Esophagus muscularis mucosa (tissue), 4 donors: ENCODE results near the gene DDX39B. TPM values are rescaled to one million over a fixed set of nuclear protein-coding genes. Genes with fewer than 3 reads are reported as not detected.

Experiments
- DNase-seq: peaks from one replicate; pipeline ENCODE4 v3.0.0-alpha.2; 2017; ENCODE audit errors: extremely low spot score
- H3K27ac ChIP-seq, 4 donors: fragments of 200-600 bp; sonication (generic); replicated peaks in 1 of 4; 1 replicate in 3 of 4; 2 replicates in 1 of 4; pipeline ENCODE4 v1.5.1; 2016 to 2019; ENCODE audit warnings: mild to moderate bottlenecking in 1 of 4
- H3K27me3 ChIP-seq, 4 donors: fragments of 200-600 bp; sonication (generic); one replicate each; pipeline versions ENCODE4 v1.5.1 to v1.6.0; 2016 to 2019
- H3K36me3 ChIP-seq, 4 donors: fragments of 200-600 bp; sonication (generic); one replicate each; pipeline ENCODE4 v1.5.1; 2016 to 2019
- H3K4me1 ChIP-seq, 4 donors: fragments of 200-600 bp; sonication (generic); one replicate each; pipeline ENCODE4 v1.5.1; 2016 to 2019
- H3K4me3 ChIP-seq, 4 donors: fragments of 200-600 bp; sonication (generic); 1 replicate in 2 of 4; 2 replicates in 2 of 4; pipeline ENCODE4 v1.5.1; 2016 to 2019; ENCODE audit warnings: mild to moderate bottlenecking in 4 of 4, moderate library complexity in 1 of 4
- H3K9me3 ChIP-seq, 4 donors: fragments of 200-600 bp; sonication (generic); 1 replicate in 3 of 4; 2 replicates in 1 of 4; pipeline ENCODE4 v1.5.1; 2016 to 2019
- EP300 ChIP-seq: sonication (generic); formaldehyde crosslinking; IDR thresholded peaks from one replicate; pipeline ENCODE4 v1.6.1; 2017; ENCODE audit warnings: antibody characterized with exemption
- POLR2A ChIP-seq: fragments of 450-650 bp; IDR thresholded peaks from one replicate; pipeline ENCODE4 v1.6.1; 2017; ENCODE audit warnings: antibody characterized with exemption, moderate library complexity, mild to moderate bottlenecking, low read depth
- POLR2AphosphoS5 ChIP-seq, 2 donors: sonication (generic); formaldehyde crosslinking; IDR thresholded peaks; one replicate each; pipeline ENCODE4 v1.6.1; 2017; ENCODE audit warnings: antibody characterized with exemption in 2 of 2
- WGBS: methylation state at CpG from one replicate; pipeline ENCODE4 v1.1.5; 2018; 5-methylcytosine and 5-hydroxymethylcytosine counted together
- intact Hi-C: fragments of 100-400 bp; cut with DNase I; formaldehyde crosslinking; loops from one replicate; pipeline ENCODE4 v1.15.1; 2023
- total RNA-seq, 4 donors: library from RNA; depleted of rRNA; stranded (reverse); fragments of >200 nt; gene quantifications; one replicate each; pipeline versions ENCODE4 v1.1.0 to v1.2.1, GENCODE V29; 2016
- TF ChIP-seq, protein P1 (sequence below), 3 experiments: fragments of 200-600 bp in 2 of 3; fragments of 450-650 bp in 1 of 3; sonication (generic) in 2 of 3; IDR thresholded peaks; one replicate each; pipeline ENCODE4 v1.5.1; 2017 to 2019; ENCODE audit warnings: antibody characterized with exemption in 3 of 3, mild to moderate bottlenecking in 2 of 3, moderate library complexity in 1 of 3

DDX39B gene
- total RNA-seq, 4 donors from 2014 or later: 186 to 257 (median 213) TPM

DNA sequence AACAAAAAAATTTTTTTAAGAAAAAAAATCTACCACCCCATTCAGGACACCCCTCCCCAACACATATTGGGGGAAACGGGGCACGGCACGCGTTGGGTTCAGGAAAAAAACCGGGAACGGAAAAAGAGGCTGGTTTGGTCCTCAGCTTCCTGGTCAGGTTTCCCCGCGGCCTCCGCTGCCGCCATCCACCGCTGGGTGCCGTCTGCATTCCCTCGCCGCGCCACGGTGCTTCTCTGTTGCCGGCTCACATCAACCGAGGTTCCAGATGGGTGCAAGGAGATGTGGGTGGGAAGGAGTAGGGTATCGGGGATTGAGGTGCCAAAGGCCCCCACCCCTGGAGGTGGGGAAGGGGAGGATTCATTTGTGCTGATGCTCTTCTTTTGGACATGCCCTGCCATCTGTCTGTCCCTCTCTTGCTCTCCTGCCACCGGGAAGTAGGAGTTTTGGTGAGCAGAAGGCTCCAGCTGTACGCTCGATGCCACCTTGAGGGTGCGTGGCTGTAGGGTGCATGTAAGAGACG lies 7.2 kb downstream of the DDX39B start:
- Histone ChIP-seq H3K27ac (no peak overlapping the region), H3K4me3 (no peak overlapping the region), H3K4me1 (peaks cover 16 to 37% (median 31%) of the 10 kb centered on the region in 4 donors), H3K27me3 (no peaks in the 10 kb centered on the region), H3K9me3 (no peaks in the 10 kb centered on the region), H3K36me3 (peaks cover 76 to 100% (median 99%) of the 10 kb centered on the region in 4 donors)
- no peak for DNase-seq
- 87% methylated on average over 24 of the region's 24 CpGs for WGBS
- intact Hi-C loops: no loop called here
- TF ChIP-seq, protein P1, sequence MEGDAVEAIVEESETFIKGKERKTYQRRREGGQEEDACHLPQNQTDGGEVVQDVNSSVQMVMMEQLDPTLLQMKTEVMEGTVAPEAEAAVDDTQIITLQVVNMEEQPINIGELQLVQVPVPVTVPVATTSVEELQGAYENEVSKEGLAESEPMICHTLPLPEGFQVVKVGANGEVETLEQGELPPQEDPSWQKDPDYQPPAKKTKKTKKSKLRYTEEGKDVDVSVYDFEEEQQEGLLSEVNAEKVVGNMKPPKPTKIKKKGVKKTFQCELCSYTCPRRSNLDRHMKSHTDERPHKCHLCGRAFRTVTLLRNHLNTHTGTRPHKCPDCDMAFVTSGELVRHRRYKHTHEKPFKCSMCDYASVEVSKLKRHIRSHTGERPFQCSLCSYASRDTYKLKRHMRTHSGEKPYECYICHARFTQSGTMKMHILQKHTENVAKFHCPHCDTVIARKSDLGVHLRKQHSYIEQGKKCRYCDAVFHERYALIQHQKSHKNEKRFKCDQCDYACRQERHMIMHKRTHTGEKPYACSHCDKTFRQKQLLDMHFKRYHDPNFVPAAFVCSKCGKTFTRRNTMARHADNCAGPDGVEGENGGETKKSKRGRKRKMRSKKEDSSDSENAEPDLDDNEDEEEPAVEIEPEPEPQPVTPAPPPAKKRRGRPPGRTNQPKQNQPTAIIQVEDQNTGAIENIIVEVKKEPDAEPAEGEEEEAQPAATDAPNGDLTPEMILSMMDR (IDR thresholded peaks at IDR 0.05): no peak

DNA sequence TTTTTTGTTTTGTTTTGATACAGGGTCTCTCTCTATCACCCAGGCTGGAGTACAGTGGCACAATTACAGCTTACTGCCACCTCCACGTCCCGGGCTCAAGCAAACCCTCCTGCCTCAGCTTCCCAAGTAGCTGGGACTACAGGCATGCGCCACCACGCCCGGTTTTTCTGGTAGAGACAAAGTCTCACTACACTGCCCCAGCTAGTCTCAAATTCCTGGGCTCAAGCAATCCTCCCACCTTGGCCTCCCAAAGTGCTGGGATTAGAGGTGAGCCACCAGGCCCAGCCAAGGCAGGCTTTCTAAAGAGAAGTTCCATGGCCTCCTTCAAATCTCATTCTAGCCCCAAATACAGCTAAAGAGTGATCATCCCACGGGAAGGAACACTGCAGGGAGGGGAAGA lies 7.8 kb downstream of the DDX39B start:
- Histone ChIP-seq H3K9me3 (no peaks in the 10 kb centered on the region), H3K27ac (no peak overlapping the region), H3K4me3 (no peak overlapping the region), H3K36me3 (peaks cover 74 to 99% (median 97%) of the 10 kb centered on the region in 4 donors), H3K27me3 (no peaks in the 10 kb centered on the region), H3K4me1 (peaks cover 10 to 31% (median 25%) of the 10 kb centered on the region in 4 donors)
- intact Hi-C loops: no loop called here
- DNase-seq: no peak
- 73% methylated on average over 6 of the region's 6 CpGs for WGBS
- no peak for TF ChIP-seq POLR2AphosphoS5 (IDR thresholded peaks at IDR 0.05)
- TF ChIP-seq, protein P1 (IDR thresholded peaks at IDR 0.05): no peak
- no peak for TF ChIP-seq EP300
- no peak for TF ChIP-seq POLR2A

DNA sequence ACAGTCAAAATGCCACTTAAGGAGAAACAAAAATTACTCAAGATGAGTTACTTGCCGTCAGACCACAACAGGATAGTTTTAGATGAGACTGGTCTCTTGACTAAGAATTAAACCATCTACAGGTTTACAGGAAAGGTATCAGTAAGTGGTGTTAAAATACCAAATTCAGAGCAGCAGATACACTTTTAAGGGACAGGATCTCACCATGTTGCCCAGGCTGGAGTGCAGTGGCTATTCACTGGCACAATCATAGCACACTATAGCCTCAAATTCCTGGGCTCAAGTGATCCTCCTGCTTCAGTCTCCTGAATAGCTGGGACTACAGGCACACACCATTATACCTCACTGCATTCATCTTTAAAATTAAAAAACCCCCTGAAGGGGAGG lies 8.4 kb downstream of the DDX39B start:
- intact Hi-C loops: no loop called here
- H3K27me3 ChIP-seq: no peaks in the 10 kb centered on the region
- WGBS: 87% methylated on average over 1 of the region's 1 CpG

DNA sequence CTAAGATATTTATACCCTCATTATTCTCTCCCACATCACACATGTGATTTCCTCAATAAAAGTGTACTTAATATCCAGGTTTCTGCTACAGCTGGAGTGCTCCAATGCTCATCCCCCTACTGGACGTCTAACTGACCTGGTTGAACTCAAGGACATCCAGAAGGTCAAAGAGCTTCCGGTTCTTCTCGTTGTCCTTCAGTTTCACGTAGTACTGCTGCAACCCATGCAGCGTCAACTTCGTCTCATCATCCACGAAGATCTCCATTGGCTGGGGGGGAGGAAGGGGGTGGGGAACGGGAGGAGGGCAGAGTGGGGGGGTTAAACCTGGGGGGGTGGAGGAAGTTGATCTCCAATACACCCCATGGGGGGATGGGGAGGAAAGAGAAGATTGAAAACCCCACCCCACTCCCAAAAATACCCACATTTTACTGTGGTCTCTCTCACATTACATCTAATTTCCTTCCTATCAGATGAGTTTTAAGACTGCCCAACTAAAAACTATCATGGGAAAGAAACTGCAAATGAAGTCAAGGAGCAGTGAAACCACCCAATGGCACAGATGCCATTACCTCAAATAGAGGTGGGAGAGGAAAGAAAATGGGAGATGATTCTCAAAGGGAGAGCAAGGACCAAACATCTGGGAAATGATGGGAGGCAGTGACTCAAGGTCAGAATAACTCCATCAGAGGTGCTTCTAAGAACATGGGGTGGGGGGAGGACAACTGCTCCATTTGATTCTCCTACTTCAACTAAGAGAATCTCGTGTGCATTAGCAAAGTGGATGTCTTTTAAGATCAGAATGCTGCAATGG lies 9.0 kb downstream of the DDX39B start:
- Histone ChIP-seq H3K9me3 (no peaks in the 10 kb centered on the region), H3K36me3 (peaks cover 70 to 87% (median 86%) of the 10 kb centered on the region in 4 donors), H3K4me3 (no peak overlapping the region), H3K4me1 (peaks cover 0 to 19% (median 14%) of the 10 kb centered on the region in 4 donors), H3K27me3 (no peaks in the 10 kb centered on the region), H3K27ac (peak overlapping the region in 1 of 4 donors; percentile 2)
- TF ChIP-seq POLR2AphosphoS5 (IDR thresholded peaks at IDR 0.05) (no peak), EP300 (no peak)
- intact Hi-C loops: no loop called here
- no peak for DNase-seq
- 57% methylated on average over 9 of the region's 9 CpGs for WGBS

More for the DNA sequence above, 8.4 kb downstream of the DDX39B start:
- H3K9me3 ChIP-seq: no peaks in the 10 kb centered on the region
- H3K27ac ChIP-seq: no peak overlapping the region
- no peak overlapping the region for H3K4me3 ChIP-seq
- peaks cover 70 to 93% (median 92%) of the 10 kb centered on the region in 4 donors for H3K36me3 ChIP-seq
- TF ChIP-seq, protein P1 (IDR thresholded peaks at IDR 0.05): no peak
- no peak for DNase-seq
- H3K4me1 ChIP-seq: peaks cover 5 to 25% (median 20%) of the 10 kb centered on the region in 4 donors

DNA sequence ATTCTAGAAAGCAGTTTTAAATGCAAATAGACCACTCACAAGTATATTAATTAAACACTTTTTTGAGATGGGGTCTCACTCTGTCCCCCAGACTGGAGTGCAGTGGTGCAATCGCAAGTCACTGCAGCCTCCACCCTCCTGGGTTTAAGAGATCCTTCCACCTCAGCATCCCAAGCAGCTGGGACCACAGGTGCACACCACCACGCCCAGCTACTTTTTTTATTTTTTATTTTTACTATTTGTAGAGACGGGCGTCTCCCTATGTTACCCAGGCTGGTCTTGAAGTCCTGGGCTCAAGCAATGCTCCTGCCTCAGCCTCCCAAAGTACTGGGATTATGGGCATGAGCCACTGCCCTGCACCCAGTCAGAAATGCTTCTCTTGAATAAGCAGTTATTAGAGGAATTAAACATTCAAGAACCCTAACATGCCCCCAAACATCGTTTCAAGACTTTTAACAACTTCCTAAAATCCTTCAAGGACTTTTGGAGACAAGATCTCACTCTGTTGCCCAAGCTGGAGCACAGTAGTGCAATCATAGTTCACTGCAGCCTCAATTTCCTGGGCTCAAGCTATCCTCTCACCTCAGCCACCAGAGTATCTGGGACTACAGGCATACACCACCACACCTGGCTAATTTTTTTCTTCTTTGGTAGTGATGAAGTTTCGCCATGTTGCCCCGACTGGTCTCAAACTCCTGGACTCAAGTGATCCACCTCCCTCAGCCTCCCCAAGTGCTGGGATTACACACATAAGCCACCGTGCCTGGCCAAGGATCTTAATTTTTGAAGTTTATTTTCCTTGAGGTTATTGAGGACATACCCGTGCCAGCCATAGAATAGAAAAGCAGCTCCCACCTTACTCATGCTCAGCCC lies 9.8 kb downstream of the DDX39B start:
- DNase-seq: no peak
- no peaks in the 10 kb centered on the region for H3K27me3 ChIP-seq
- H3K36me3 ChIP-seq: peaks cover 63 to 78% (median 77%) of the 10 kb centered on the region in 4 donors
- H3K4me1 ChIP-seq: peaks cover 0 to 11% (median 5%) of the 10 kb centered on the region in 4 donors
- no peak for TF ChIP-seq POLR2AphosphoS5 (IDR thresholded peaks at IDR 0.05)
- no peak for TF ChIP-seq POLR2A
- TF ChIP-seq EP300: no peak
- TF ChIP-seq, protein P1 (IDR thresholded peaks at IDR 0.05): no peak
- intact Hi-C loops: no loop called here
- no peaks in the 10 kb centered on the region for H3K9me3 ChIP-seq
- H3K27ac ChIP-seq: peak overlapping the region in 1 of 4 donors; percentile 2
- WGBS: 67% methylated on average over 9 of the region's 9 CpGs
- H3K4me3 ChIP-seq: no peak overlapping the region
